ENCODE data around the gene ATP8B2. TPM values are rescaled to one million over a fixed set of nuclear protein-coding genes. Genes with fewer than 3 reads are reported as not detected.
"Not testable (repeated sequence)": the region's sequence is repeated elsewhere in the genome, so short reads cannot be mapped to it uniquely, and the experiment has no call there.

ATP8B2 gene
- total RNA-seq, 4 donors from 2014 or later, result 18.6 to 56.9 (median 31.8) TPM

- DNase-seq, result no peak
- Histone ChIP-seq H3K9me3 (no peaks in the 10 kb centered on the region), H3K27me3 (no peaks in the 10 kb centered on the region), H3K36me3 (no peaks in the 10 kb centered on the region), H3K27ac (no peak overlapping the region), H3K4me1 (no peaks in the 10 kb centered on the region), H3K4me3 (no peak overlapping the region)
- no peak for TF ChIP-seq CTCF (IDR thresholded peaks at IDR 0.05)
- no peak for TF ChIP-seq POLR2A (IDR thresholded peaks at IDR 0.05)
Measured at GRCh38 chr1:154313066-154313356, 12.3 kb upstream of the ATP8B2 start.

- H3K9me3 ChIP-seq, H3K27ac ChIP-seq, H3K4me1 ChIP-seq, DNase-seq, H3K27me3 ChIP-seq, H3K36me3 ChIP-seq, H3K4me3 ChIP-seq: not testable (repeated sequence)
Measured at GRCh38 chr1:154314226-154314625, 11.1 kb upstream of the ATP8B2 start.

- Histone ChIP-seq H3K4me1 (no peaks in the 10 kb centered on the region), H3K4me3 (no peak overlapping the region), H3K27ac (no peak overlapping the region), H3K27me3 (no peaks in the 10 kb centered on the region), H3K36me3 (no peaks in the 10 kb centered on the region), H3K9me3 (no peaks in the 10 kb centered on the region)
- TF ChIP-seq CTCF (IDR thresholded peaks at IDR 0.05), result no peak
- TF ChIP-seq POLR2A (IDR thresholded peaks at IDR 0.05), result no peak
- no peak for DNase-seq
Measured at GRCh38 chr1:154316704-154317103, 8.6 kb upstream of the ATP8B2 start.

GRCh38 chr1:154318386-154318785, 6.9 kb upstream of the ATP8B2 start:
- Histone ChIP-seq H3K9me3 (no peaks in the 10 kb centered on the region), H3K4me3 (no peak overlapping the region), H3K27me3 (no peaks in the 10 kb centered on the region), H3K36me3 (no peaks in the 10 kb centered on the region), H3K27ac (no peak overlapping the region), H3K4me1 (no peaks in the 10 kb centered on the region)
- no peak for DNase-seq
- TF ChIP-seq CTCF (IDR thresholded peaks at IDR 0.05) (no peak), POLR2A (IDR thresholded peaks at IDR 0.05) (no peak)

DNA sequence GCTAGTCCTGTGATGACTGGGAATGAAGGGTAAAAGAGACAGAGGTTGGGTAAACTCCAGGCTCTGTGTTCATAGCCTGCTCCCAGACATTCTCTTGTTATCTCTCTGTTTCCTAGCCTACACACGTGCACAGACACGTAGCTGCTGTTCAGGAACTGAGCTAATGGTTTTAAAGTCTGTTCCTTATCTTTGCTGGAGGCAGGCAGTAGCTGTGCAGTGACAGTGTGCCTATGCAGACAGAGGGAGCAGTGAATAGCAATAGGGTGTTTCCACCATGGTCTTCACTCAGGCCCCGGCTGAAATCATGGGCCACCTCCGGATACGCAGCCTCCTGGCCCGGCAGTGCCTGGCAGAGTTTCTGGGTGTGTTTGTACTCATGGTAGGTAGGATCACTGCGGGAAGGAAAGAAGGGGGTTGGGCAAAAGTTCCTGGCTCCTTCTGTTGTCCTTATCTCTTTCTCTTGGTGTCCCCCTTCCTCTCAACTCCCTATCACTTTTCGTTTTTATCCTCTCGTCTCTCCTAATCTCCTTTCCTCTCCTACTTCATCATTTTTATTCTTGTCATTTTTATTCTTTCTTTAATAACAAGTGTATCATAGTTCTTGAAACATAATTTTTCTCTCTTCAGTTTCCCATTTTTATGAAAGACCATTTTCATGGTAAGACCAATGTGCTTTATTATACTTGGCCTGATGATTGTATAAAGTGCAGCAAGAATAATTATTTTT, 4.3 kb upstream of the ATP8B2 start, which contains the start of gene AQP10:
Gene AQP10 (plus strand): TSS at position 212 of the 727 bp plus-strand sequence. CDS start 63 bp downstream, at position 275.
- H3K9me3 ChIP-seq, result no peaks in the 10 kb centered on the region
- no peaks in the 10 kb centered on the region for H3K27me3 ChIP-seq
- H3K4me1 ChIP-seq, result peaks cover 0 to 2% (median 0%) of the 10 kb centered on the region in 4 donors
- H3K4me3 ChIP-seq, result no peak within 1 kb of the TSS
- H3K27ac ChIP-seq, result no peak within 1 kb of the TSS
- no peaks in the 10 kb centered on the region for H3K36me3 ChIP-seq
- DNase-seq, result peak in 2 of 3 donors; percentile 55 to 57
- TF ChIP-seq POLR2A (IDR thresholded peaks at IDR 0.05) (no peak), CTCF (IDR thresholded peaks at IDR 0.05) (peak in 3 of 6 experiments; percentile 19 to 26 (median 24))

- DNase-seq, H3K4me3 ChIP-seq, H3K27me3 ChIP-seq, H3K27ac ChIP-seq, H3K36me3 ChIP-seq, H3K4me1 ChIP-seq, H3K9me3 ChIP-seq: not testable (repeated sequence)
Measured at GRCh38 chr1:154321609-154321934, 3.8 kb upstream of the ATP8B2 start.

DNA sequence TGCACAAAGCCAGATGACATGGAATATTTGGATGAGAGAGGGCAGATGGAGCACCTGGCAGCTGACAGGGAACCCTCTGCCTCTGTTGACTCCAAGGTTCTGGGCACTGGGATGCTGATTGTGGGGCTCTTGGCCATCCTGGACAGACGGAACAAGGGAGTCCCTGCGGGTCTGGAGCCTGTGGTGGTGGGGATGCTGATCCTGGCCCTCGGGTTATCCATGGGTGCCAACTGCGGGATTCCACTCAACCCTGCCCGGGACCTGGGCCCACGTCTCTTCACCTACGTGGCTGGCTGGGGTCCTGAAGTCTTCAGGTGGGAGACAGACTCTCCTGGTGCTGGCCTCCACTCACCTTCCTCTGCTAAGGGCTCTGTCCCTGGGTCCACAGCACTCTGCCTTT, 1.8 kb upstream of the ATP8B2 start:
- DNase-seq, result no peak
- Histone ChIP-seq H3K27me3 (no peaks in the 10 kb centered on the region), H3K9me3 (no peaks in the 10 kb centered on the region), H3K27ac (no peak overlapping the region), H3K4me3 (no peak overlapping the region), H3K36me3 (no peaks in the 10 kb centered on the region), H3K4me1 (peaks cover 6 to 24% (median 20%) of the 10 kb centered on the region in 4 donors)
- TF ChIP-seq POLR2A (IDR thresholded peaks at IDR 0.05), result no peak
- no peak for TF ChIP-seq CTCF (IDR thresholded peaks at IDR 0.05)

Data from Peyer's patch (tissue), 4 donors.